GM21367 (cell line): ENCODE measurements around the gene ABCC10.
A peak's percentile ranks its signal among the peaks of the same experiment; 100 is the strongest.
"Not testable (repeated sequence)": the region's sequence is repeated elsewhere in the genome, so short reads cannot be mapped to it uniquely, and the experiment has no call there.

Experiments
- ATAC-seq: cut with Tn5 transposase; IDR thresholded peaks from one replicate; pipeline ENCODE4 v1.9.1; 2021; ENCODE audit not compliant: unreplicated experiment

The ABCC10 gene

GRCh38 chr6:43427406-43428111, at the start of gene ABCC10:
Gene ABCC10, plus strand, starts transcription at chr6:43427541. Its CDS starts 438 bp downstream, at chr6:43427979.
- peak; percentile 87 for ATAC-seq

DNA sequence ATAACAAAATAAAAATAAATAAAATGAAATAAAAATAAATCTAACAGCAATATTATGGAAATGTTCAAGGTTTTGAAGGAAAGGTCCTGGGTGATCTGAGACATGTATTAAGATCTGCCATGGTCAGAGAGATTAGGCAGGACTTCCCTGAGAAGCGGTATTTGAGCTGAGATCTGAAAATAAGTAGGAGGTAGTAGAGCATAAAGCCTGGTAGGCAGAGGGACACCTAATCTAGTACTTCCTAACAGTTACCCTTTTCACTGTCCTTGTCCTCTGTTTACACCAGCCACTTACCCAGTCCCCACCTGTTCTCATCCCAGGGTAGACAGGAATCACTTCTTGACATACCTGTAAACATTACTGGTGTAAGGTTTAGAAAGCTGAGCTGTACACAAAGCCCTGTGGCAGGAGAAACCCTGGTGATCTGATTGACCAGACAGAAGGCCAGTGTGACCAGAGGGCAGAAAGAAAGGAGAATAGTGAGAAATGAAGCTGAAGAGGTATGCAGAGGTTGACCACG, 49.6 kb upstream of the ABCC10 start:
- no peak for ATAC-seq

DNA sequence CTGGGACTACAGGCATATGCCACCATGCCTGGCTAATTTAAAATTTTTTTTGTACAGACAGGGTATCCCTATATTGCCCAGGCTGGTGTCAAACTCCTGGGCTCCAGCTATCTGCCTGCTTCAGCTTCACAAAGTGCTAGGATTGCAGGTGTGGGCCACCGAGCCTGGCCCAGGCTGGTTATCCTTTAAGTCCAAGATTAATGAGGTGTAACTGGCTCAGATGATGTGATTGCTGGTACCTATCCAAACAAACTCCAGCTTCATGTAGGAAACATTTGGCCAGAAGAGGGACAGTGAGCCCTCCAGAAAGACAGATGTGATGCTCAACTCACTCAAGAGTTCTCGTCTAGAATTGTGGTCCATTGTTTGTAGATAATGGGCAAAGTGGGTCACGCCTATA, 48.7 kb upstream of the ABCC10 start:
- no peak for ATAC-seq

- not testable (repeated sequence) for ATAC-seq
These were observed 46.5 kb upstream of the ABCC10 start for GRCh38 chr6:43380858-43381257.

DNA sequence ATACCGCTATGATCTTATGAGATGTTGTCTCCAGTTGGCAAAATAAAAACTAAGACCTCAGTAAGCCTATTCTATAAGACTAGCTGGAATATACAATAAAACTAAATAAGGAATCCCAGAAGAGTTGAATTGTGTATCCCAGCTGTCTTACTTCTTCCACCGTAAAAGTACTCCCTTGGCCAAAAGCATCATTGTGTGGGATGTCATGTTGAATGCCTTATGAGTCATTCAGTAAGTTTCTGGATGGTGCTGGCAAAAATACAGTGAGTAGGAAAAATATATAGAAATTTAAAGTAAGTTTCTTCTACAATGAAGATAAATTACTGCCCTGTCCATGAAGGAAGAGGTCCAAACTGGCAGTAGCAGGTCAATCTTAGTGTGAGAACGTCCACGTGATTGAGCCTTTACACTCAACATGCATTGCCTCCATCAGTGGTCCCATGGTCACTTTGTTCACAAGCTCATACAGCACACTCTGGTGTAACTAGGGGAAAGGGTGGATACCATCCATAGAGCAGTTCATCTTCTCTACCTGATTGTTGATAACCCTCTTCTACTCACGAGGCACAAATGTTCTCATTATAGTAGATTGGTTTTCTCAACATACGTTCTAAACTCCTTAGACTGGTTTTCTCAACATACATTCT, 44.2 kb upstream of the ABCC10 start:
- ATAC-seq = no peak

DNA sequence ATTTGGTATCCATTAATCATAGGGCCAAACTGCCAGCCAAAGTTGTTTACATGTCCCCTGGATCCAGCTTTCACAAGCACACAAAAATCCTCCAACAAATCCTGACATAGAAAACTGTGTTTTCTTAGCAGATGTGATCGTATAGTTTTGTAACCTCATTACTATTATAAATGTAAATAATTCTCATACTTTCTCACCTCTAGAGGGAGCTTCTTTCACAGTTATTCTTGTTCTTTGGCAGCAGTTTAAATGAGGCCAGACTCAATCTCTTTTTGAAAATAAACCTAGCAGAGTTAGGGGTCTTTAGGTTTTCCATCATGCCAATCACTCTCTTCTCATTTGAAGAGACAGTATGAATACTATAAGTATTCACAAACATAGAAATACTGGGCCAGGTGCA, 40.8 kb upstream of the ABCC10 start:
- ATAC-seq = no peak

- no peak for ATAC-seq
These were observed 37.5 kb upstream of the ABCC10 start for GRCh38 chr6:43389730-43390295.

DNA sequence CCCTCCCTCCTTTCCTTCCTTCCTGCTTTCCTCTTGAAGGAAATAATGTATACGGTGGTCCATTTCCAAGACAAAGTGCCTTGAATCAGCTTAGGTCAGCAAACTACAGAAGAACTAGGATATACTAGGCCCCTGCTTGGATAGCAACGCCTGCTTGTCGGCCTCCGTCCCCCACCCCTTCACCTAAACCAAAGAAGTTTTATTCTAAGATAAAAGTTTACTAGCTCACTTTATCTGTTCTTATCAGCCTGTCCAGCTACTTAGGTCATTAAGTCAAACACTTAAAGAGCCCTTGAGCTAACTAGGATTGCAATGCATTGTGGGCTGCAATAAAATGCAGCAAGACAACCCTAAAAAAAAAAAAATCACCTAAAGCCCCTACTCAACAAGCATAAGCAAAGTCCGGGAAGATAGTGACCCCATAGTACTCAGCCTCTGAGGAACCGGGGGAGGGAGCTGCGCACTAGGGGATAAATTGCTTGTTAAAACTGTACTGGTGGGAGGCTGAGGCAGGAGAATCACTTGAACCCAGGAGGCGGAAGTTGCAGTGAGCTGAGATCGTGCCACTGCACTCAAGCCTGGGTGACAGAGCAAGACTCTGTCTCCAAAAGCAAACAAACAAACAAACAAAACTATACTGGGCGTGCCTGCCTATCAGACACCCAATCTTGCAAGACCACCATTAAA, 36.4 kb upstream of the ABCC10 start:
- not testable (repeated sequence) for ATAC-seq

DNA sequence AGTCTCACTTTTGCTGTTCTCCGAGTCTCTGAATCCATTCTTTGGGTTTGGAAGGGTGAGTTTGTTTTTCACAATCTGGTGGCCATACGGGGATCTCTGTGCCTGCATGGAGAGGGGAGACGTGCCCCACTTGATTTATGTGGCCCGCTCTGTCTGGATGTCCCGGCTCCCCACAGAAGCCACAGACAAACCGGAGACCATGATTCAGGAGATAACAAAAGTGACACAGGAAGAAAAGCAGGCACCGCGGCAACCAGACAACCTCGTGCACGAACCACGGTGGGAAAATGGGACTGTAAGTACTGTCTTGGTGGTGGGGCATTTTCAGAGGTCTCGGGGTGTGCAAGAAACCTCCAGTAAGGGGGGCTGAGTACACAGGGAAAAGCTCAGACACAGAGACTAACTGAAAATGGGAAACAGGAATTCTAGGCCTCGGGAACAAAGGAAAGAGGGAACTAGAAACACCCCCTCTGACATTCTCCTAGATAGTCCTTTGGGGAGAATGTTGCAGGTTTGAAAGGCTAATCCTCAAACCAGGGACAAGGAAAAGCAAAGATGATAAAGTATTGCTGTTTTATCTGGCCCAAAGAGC, 35.8 kb upstream of the ABCC10 start:
- no peak for ATAC-seq

DNA sequence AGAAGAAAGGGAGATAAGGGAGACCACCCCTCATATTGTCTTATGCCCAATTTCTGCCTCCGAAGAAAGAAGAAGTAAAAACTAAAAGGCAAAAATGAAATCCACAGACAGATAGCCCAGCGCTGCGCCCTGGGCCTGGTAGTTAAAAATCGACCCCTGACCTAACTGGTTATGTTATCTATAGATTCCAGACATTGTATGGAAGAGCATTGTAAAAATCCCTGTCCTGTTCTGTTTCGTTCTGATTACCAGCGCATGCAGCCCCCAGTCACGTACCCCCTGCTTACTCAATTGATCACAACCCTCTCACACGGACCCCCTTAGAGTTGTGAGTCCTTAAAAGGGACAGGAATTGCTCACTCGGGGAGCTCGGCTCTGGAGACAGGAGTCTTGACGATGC, 34.2 kb upstream of the ABCC10 start:
- not testable (repeated sequence) for ATAC-seq

- no peak for ATAC-seq
These were observed 33.7 kb upstream of the ABCC10 start for GRCh38 chr6:43393602-43394001.

DNA sequence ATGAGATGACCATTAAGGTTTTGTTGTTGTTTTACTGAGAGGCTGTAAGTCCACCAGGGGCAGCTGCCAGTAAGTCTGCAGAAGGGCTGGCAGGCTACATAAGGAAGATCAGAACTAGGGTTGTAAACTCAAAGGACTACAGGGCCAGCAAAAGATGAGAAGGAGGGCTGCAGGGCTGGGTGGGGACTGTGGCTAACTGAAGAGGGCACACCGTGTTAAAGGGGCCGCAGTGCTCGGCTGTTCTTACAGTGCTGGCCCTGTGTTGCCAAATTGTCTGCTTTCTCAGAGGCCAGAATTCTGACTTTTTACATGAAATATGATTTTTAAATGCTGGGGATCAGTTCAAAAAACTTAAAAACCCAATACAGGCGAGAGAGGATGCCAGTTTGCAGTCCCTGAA, 32.4 kb upstream of the ABCC10 start:
- ATAC-seq = no peak

DNA sequence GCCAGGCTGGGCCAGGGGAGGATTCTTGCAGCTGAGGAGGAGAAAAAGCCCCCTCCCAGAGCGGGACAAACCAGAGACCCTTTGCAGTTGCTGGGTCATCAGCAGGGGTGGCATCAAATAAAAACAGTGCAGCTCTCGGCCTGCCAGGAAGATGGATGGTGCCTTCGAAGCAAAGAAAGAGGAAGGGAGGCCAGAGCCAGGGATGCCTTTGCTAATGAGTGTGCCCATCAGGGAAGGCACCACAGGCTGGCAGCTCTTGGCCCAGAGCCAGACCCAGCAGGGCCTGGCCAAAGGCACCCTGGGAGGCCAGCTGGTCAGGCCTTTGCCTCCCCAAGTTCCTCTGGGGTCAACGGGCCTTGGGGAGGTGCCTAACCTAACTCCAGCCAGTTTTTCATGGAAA, 31.6 kb upstream of the ABCC10 start:
- no peak for ATAC-seq

DNA sequence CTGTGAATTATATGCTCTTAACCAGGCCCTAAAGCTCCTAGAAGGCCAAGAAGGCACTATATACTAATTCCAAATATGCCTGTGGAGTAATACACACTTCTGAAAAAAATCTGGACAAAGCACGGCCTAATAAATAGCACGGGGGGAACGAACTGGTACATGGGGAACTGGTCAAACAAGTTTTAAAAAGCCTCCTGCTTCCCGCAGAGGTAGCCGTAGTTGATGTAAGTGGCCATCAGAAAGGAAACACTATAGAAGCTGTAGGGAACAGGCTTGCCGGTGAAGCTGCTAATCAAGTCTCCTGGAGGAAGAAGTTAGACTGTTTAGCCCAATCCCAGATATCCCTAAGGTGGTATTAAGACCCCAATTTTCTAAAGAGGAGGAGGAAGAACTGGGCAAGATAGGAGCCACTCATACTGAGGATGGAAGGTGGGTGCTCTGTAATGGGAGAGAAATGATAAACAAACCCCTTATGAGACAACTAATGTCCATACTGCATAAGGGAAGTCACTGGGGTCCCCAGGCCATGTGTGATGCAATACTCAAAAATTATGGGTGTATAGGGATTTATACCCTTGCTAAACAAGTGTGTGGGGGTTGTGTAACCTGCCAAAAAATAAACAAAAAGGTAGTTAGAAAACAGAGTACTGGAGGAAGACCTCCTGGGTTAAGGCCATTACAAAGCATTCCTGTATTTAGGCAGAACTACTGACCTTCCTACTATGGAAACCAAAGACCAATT, 30.8 kb upstream of the ABCC10 start:
- ATAC-seq = no peak

DNA sequence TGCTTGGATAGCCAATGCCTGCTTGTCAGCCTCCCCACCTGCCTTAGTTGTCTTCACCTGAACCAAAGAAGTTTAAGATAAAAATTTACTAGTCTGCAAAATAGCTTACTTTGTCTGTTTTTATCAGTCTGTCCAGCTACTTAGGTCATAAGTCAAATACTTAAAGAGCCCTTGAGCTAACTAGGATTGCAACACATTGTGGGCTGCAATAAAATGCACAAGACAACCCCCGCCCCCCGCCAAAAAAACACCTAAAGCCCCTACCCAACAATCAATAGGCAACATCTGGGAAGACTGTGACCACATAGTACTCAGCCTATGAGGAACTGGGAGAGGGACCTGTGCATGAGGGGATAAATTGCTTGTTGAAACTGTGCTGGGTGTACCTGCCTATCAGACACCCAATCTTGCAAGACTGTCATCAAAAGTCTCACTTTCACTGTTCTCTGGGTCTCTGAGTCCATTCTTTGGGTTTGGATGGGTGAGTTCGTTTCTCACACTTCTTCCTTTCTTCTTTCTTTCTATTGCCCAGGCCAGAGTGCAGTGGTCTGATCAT, 27.3 kb upstream of the ABCC10 start:
- no peak for ATAC-seq

- no peak for ATAC-seq
These were observed 25.6 kb upstream of the ABCC10 start for GRCh38 chr6:43401730-43402129.

DNA sequence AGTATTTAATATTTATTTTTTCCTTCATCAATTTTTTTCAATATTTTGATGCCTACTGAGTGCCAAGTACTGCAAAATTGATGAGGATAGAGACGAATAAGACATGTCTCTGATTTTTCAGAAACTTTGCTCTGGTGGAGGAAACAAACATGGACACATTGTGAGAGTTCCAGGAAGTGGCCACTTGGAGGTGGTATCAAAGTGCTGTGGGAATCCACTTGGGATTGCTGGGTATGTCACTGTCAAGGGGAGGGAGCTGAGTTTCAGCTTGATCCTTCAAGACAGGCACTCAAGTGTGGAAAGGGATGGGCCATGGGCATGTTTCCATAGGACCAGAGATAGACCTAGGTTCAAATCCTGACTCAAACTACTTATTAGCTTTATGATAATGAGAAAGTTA, 24.5 kb upstream of the ABCC10 start:
- no peak for ATAC-seq

- ATAC-seq = no peak
These were observed 22.0 kb upstream of the ABCC10 start for GRCh38 chr6:43405354-43405753.

DNA sequence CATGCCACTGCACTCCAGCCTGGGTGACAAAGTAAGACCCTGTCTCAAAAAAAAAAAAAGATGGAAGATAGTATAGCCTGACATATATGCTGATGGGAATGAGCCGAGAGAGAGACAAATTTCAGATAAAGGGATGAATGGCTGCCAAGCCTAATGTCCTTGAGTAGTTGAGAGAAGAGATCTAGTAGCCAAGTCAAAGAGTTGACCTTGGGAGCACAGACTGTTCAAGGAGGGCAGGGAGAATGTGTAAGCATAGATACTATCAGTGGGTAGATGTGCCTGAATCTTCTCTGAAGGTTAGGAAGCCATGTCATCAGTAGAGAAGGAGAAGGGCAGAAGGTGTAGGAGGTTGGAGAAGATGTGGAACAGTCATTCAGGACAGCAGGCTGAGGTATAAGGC, 20.0 kb upstream of the ABCC10 start:
- ATAC-seq = no peak

DNA sequence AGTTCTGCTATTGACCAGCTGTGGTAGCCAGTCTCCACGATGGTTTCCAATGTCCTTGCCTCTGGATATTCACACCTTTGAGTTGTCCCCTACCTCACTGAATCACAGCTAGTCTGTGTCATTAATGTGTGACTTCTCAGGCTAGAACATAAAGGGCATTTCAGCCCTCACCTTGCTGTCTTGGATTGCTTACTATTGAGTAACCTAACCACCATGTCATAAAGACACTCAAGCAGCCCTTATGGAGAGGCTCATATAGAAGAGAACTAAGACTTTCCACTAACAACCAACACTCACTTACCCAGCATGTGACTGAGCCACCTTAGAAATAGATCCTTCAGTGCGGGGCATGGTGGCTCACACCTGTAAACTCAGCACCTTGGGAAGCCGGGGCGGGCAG, 19.1 kb upstream of the ABCC10 start:
- no peak for ATAC-seq
